DOHH2 (cell line): ENCODE results near the gene ARHGAP1.

Source experiments
- CTCF ChIP-seq: fragments of 200-600 bp; sonication (generic); IDR thresholded peaks from one replicate; pipeline ENCODE4 v1.5.1; 2014; ENCODE audit warnings: antibody characterized with exemption, mild to moderate bottlenecking, low read depth, low read length; ENCODE audit not compliant: poor library complexity, severe bottlenecking
- EZH2phosphoT487 ChIP-seq: fragments of 200-600 bp; sonication (generic); IDR thresholded peaks from 2 replicates; pipeline ENCODE4 v1.6.1; 2017; ENCODE audit warnings: borderline replicate concordance, mild to moderate bottlenecking, antibody characterized with exemption, low read length, moderate library complexity, mixed read lengths

- TF ChIP-seq CTCF (no peak), EZH2phosphoT487 (no peak)
Observed at GRCh38 chr11:46726206-46726862, 25.9 kb upstream of the ARHGAP1 start.
